CD4-positive, alpha-beta T cell treated with Interleukin-12 subunit alpha and Interleukin-12 subunit beta, for 1 hour (primary cell): Measurements from ENCODE around the gene APOL3.
"Not testable (repeated sequence)": the region's sequence is repeated elsewhere in the genome, so short reads cannot be mapped to it uniquely, and the experiment has no call there.

ENCODE experiments used
- DNase-seq: peaks from one replicate; pipeline ENCODE4 v3.0.0-alpha.2; 2020

APOL3 gene

DNA sequence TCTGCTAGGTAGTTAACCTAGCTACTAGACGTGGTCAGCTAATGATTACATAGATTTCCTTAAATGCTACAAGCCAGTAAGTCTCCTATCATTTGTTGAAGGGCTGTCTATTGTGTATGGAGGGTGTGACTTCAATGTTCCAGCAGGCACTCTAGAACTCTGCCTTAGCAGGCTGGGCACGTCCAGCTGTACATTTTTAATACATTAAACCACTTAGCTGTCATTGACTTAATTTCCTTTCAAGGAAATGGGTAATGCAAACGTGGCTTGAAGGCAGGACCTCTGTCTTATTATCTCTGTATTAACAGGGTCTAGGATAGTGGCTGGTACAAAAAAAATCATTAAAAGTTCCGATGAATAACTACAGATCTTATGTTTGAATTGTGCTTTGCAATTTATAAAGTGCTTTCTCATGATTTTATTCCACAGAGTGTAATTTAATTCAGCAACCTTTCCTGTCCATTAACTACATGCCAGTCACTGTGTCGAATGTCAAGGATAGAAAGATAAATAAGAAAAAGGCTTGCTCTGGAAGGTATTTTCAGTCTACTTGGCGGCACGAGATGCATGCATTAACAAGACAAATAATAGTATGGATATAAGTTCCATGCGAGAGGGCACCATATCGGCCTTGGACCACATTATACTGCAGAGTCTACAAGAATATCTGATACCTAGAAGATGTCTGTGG lies 60.3 kb downstream of the APOL3 start:
- no peak for DNase-seq

GRCh38 chr22:36099561-36099960 lies 61.0 kb downstream of the APOL3 start:
- not testable (repeated sequence) for DNase-seq

DNA sequence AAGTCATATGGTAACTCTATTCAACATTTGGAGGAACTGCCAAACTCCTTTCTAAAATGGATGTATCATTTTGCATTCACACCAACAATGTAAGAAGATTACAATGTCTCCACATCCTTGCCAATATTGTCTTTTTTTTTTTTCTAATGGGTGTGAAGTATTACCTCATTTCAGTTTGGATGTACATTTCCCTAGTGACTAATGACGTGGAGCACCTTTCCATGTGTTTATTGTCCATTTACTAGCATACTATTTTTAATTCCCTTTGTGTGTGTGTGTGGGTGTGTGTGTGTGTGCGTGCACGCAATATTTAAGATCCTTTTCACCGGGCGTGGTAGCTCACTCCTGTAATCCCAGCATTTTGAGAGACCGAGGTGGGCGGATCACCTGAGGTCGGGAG lies 62.7 kb downstream of the APOL3 start:
- no peak for DNase-seq

DNA sequence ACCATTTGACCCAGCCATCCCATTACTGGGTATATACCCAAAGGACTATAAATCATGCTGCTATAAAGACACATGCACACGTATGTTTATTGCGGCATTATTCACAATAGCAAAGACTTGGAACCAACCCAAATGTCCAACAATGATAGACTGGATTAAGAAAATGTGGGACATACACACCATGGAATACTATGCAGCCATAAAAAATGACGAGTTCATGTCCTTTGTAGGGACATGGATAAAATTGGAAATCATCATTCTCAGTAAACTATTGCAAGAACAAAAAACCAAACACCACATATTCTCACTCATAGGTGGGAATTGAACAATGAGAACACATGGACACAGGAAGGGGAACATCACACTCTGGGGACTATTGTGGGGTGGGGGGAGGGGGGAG lies 69.8 kb downstream of the APOL3 start:
- DNase-seq = not testable (repeated sequence)
